IPS-NIHi7 (cell line): ENCODE measurements around the gene NEK11.

ENCODE experiments used
- DNase-seq: peaks from one replicate; pipeline ENCODE4 v3.0.0; 2012; ENCODE audit warnings: mixed read lengths; ENCODE audit errors: extremely low spot score

The NEK11 gene

DNA sequence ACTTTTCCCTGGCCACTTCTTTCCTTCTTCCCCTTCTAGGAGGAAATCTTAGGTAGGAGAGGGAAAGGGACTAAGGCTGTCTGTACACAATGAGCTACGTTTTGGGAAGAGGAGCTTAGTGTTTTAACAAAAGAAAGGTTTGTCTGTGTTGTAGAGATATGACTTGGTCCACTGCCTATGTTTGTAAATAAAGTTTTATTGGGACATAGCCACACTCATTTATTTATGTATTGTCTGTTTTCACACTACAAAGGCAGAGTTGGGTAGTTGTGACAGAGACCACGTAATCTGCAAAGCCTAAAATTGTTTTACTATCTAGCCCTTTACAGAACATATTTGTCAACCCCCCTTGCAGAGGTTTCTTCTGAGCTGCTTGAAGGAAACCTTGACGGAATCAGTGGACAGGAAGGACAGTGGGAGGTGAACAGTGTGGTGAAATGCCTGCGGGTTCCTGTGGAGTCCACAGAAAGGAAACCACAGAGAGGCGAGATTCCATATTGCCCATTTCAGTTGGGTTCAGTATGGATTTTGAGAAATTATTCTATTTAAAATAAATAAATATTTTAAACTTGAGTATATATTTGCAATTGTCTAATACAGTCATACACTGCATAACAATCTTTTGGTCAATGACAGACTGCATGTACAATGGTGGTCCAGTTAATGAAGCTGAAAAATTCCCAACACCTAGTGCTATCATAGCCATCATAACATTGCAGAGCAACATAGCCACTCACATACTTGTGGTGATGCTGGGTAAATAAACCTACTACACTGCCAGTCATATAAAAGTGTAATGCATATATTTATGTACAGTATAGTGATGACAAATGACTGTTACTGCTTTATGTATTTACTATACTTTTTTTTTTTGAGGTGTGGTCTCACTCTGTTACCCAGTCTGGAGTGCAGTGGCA lies 197.0 kb downstream of the NEK11 start:
- DNase-seq: no peak

DNA sequence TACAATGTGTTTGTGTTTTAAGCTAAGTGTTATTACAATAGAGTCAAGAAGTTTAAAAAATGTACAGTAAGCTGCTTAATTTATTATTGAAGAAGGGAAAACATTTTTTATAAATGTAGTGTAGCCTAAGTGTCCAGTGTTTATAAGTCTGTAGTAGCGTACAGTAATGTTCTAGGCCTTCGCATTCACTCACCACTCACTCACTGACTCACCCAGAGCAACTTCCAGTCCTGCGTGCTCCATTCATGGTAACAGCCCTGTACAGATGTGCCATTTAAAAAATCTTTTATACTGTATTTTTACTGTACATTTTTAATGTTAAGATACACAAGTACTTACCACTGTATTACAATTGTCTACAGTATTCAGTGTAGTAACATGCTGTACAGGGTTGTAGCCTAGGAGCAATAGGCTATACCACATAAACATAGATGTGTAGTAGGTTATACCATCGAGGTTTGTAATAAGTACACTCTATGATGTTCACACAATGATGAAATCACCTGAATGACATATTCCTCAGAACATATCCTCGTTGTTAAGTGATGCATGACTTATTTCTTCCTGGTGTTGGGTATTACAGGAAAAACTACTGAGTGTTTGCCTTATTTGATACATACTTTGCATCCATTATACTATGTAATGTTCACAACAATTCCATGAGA lies 198.3 kb downstream of the NEK11 start:
- no peak for DNase-seq

DNA sequence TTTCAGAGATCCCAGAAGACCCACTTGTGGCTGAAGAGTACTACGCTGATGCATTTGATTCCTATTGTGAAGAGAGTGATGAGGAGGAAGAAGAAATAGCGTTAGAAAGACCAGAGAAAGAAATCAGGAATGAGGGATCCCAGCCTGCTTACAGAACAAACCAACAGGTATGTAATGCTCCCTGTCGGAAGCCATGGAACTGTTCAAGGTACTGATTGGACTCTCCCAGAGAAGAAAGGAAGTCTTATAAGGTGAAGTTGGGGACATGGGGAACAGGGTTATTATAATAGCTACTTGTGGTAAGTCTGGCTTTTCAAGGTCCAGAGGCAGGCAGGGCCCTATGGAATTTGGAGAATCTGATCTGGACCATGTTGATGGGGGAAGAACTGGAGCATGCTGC lies 201.8 kb downstream of the NEK11 start:
- no peak for DNase-seq

DNA sequence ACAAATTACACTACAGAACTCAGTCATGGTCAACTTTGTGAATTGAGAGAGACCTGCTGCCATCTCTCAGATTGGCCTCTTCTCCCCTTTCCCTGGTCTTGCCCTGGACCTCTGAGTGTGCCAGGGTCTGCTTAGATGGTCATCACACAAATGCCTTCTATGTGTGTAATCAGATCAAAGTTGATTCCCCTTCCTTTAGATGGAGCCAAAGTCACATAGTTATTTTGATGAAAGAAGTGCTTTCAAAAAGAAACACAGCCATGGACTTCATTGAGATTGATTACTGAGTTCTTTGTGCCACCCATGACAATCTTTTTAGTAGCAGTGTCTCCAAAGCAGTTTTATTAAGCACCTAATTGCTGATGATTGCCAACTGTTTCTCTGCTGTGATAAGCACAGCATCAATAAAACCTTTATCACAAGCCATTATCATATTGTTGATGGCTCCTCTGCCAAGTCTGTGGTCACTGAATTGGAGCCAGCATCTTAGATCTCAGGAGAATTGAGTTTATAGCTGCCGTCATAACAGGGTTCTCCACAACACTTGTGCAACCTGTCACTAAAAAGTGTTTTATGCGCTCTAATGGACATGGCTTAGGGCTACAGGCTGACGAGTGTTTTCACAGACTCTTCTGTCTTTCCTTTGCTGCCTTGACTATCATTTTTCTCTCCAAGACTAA lies 205.2 kb downstream of the NEK11 start:
- DNase-seq: no peak

DNA sequence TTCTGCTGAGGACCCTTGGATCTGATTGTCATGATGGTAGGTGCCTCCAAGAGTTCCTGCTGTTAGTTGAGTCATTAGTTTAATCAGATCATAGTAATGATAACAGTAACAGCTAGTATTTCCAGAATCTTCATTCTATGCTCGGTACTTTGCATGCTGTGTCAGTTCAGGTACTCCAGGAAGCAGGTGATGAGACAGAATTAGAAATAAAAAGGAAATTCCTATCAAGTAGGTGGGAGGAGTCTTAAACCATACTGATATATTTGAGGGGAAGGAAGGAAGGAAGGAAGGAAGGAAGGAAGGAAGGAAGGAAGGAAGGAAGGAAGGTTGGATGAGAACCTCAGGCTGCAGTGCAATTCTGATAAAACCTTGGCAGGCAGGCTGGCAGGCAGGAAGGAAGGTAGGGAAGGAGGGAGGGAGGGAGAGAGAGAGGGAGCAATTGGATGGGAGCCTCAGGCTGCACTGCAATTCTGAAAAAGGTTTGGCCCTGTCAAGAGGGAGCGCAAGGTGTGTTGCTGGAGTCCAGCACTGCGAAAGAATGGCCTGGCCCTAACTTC lies 206.1 kb downstream of the NEK11 start:
- no peak for DNase-seq

DNA sequence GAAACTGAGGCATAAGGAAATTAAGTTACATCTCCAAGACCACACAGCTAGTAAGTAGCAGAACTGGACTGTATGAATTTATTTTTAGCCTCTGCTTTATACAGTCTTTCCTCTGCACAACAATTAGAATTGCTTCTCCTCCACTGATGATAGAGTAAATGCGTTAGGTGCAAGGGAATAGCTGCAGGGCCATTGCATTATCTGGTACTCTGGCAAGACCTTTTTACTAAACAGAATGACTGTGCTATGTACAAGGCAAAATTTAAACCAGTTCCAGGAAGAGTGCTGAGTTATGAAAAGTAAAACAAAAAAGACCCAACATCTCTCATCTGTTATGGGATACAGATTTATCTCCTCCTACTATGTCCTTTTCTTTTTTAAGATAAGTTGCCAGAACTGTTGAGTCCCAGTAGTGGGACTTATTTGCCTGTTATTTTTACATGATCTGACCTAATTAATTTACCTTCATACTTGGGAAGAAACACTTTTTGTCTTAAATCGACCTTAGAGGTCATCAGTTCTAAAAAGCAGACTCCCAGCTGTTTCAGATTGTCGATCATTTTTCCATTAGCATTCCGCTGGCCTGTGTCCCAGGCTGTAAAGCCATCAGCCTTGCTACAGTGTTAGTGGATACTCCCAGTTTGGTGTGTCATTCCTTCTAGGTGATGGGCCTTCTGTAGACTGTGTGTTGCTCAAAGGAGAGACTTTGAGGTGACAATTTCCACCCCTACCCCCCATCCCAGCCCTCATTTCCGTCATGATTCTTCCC lies 207.4 kb downstream of the NEK11 start:
- no peak for DNase-seq

DNA sequence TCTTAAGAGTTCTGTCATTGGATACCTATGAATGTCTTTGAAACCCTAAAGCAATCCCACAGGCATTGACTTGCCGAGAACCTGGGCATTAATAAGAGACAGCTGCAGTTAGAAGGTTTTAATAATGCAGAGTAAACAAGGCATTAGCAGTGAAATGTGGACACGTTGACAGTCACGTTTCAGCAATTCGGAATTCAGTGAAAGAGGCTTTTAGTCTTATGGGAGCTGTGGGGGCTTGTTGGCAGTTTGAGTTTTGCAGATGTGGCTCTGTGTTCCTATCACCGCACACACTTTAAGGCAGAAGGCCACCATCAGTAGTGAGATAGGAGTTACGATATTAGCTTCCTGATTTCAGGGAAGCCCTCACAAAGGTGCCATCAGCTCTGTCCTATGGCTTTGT lies 209.7 kb downstream of the NEK11 start:
- DNase-seq: no peak

DNA sequence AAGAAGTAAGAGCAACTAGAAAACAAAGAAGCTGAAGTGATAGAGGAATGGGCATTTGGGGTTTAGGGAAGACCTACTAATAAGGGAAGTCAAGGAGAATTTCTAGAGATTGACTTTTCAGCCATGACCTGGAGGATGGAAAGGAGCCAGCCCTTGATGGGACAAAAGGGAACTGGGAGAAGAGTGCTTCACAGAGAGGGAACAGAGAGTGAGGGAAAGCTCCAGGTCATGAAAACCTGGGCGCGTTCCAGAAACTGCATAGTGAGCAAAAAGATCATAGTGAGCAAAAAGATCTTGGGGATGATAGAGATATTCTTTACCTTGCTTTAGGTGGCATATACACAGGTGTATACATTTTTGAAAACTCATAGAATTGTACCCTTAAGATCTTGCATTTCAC lies 211.8 kb downstream of the NEK11 start:
- DNase-seq: no peak

DNA sequence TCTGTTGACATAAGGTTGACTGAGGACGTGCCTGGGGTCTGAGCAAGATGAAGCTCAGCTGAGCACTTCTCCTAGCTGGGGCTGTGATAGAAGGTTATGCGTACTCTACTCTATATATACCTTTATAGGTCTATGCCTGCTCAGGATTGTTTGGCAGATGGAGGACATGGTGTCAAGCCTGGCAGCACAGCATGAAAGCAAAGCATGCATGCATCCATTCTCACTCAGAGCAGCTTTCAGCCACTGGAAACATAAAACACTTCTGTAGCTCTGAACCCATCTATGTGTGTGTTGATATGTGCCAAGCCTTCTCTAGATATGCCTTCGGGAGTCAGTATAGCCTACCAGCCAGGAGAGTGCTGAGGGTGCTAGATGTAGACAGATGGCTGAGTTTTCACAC lies 212.6 kb downstream of the NEK11 start:
- no peak for DNase-seq

DNA sequence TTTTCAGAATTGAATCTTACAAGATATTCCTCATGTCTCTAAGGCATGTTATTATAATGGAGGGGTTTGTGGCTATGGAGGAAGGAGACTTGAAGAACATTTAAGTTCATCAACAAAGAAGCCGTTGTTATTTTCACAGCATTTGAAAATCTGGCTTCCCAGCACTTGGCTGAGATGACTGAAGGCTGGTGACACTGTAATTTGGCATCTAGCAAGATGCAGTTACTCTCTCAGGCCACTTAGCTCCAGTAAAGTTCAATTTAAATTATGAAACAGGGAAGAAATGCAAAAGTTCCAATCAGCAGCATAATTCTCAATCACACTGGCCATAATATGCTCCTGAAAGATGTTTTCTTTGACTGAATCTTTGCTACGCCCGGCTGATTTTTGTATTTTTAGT lies 215.5 kb downstream of the NEK11 start:
- DNase-seq: no peak

DNA sequence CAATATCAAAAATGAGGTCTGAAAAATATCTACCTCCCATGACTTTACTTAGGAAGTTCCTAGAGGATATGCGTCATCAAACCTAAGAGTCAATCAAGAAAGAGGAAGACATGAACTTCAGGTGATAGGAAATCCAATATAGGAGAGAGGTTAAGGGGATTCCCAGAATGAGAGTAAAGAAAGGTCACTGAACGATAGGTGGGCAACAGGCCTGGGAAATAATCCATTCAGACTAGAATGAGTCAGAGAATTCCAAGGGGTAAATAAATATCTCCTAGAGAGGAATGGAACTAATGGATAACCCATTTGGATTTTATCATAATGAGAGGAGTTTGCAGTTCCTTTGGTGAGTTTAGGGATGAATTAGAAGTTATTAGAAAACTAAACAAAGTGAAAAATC lies 223.8 kb downstream of the NEK11 start:
- DNase-seq: no peak

DNA sequence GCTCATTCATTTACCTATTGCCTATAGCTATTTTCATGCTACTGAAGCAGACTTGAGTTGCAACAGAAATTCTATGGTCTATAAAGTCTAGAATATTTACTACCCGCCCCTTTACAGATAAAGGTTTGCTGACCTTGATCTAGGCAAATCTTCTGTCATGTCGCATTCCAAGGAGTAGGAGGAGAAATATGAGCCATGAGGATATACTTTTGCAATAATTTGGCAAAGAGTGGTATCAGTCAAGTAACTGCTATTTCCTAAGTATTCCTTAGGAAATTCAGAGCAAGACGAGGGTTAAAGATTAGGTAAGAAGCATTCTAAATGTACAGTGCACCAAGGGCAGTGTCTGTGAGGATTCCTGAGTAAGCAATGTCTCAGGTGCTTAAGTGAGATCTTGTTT lies 233.8 kb downstream of the NEK11 start:
- no peak for DNase-seq

DNA sequence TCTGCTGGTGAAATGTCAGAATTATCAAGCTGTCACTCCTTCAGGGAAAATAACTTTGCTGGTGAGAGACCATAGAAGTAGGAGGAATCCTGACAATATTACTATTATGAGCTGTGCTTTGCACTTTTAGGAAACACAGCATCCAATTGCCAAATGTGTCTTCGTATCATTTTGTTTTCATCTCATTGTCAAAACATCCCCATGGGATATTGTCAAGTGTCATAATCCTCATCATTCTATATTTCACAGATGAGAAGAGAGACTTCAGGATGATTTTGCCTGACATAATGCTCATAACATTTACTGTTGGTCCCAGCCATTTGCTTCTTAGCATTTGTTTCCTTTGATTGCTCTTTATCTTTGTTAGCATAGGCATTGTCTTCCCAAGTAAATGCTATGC lies 234.4 kb downstream of the NEK11 start:
- no peak for DNase-seq

DNA sequence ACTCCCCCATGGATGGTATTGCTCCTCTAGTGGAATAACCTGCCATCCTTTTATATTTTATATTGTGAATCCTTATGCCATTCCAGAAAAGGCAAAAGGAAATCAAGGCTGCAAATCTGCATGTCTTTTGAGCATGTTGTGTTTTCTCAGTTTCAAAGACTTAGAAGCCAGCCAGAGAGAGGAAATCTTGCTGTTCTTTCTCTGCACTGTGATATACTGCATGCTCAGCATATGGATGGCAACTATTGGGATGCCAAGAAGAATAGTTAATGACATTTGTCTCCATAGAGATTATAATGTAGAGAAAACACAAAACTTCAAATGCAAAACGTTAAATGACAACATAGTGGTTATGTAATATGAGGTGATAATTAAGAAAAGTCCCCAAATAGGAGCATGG lies 248.9 kb downstream of the NEK11 start:
- DNase-seq: peak; percentile 3

DNA sequence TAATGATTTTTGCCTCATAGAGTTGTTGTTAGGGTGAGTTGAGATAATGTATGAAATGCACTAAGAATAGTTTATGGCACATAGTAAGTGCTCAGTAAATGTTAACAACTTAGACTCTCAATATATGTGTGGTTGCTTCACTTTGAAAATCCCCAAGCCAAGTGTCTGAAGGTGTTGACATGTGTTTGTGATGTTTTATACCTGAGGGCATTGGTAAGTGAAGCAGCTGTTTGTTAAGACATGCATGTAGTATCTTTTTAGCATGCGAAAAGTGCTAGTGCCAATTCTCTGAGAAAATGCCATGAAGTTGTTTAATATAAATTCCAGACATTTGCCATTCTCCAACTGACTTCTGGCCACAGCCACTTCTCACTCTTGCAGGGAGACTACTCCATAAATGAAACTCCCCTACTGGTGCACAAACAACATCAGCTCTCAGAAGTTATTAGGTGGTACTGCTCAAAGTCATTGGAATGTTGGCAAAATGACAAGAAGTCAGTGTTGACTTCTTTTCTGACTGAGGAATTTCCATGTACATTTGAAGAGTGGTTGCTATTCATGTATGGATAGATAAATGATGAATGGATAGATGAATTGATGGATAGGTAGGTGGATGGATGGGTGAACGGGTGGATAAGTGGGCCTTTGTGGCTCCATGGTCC lies 251.3 kb downstream of the NEK11 start:
- DNase-seq: peak; percentile 1

DNA sequence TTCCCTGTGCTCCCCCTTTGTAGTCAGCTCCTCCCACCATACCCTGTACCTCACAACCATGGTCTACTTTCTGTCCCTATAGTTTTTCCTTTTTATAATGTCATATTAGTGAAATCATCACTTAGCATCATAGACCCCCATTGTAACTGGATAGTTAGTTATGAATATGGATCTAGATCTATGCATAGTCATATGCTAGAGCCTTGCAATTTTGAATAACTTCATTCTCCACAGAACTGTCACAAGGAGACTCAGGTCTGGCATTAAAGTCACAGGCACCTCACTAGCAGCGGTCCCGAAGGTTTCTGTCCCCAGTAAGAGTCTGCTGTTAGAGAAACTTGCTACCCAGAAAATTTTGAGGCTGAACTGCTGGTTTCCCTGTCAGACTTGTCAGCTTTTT lies 252.9 kb downstream of the NEK11 start:
- DNase-seq: peak; percentile 0

DNA sequence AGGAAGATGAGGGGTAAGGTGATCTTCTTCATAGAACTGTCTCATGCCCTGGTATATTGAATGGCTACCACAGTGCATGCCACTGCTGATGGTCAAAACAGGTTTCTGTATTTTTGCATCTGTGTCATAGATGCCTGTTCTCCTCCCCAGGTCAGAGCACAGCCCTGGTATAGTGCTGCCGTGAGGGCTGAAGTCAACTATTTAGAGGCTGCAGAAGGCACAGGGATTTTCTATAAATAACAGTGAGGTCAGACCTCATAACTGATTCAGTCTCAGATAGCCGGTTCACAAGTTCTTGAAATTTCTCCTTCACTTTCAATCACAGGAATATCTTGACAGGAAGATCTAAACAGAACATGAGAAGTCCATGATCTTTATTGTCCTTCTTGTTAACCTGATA lies 255.7 kb downstream of the NEK11 start:
- peak; percentile 1 for DNase-seq

DNA sequence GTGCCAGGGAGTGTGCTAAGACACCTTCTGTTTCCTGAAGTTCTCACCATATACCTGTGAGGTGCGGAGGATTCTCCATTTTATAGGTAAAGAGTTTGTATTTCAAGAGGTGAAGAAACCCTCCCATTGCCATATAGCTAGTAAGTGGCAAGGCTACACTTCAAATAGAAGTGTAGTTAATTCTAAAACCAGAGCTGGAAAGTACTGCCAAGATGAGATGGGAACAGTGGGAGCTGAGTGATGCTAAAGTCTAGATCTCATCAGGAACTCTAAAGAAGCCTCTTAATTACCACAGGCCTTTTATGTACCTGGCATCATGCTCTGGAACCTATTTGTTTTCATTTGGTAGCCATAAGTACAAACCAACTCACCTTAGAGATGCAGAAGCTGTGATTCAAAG lies 256.3 kb downstream of the NEK11 start:
- DNase-seq: no peak

DNA sequence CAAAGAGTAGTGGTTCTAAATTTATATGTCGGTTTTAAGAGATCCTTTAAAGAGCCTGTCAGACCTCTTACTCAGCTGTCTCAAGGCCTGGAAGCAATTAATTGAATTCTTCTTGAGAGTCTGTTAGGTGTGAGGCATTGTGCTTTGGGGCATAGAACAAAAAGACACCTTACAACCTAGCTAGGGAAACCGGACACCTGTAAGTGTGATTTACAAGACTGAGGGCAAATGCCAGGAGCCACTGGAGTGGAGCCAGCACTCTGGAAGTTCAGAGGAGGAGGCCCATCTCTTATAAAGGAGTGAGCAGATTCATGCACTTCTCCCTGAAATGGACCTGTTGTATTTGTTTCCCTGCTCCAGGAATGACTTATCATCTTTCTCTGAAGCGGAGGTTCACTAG lies 257.2 kb downstream of the NEK11 start:
- DNase-seq: peak; percentile 10

DNA sequence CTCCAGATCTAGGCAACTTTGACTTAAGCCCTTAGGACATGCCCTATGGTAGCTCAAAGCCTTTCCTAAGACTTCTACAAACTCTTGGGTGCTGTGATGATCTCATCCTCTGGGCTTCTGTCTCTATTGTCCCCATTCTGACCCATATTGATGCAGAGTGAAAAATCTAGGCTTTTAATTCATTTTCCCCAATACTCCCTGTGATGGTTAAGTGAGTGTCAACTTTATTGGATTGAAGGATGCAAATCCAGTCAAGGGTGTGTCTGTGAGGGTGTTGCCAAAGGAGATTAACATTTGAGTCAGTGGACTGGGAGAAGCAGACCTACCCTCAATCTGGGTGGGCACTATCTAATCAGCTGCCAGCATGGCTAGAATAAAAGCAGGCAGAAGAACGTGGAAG lies 257.6 kb downstream of the NEK11 start:
- DNase-seq: peak; percentile 3

DNA sequence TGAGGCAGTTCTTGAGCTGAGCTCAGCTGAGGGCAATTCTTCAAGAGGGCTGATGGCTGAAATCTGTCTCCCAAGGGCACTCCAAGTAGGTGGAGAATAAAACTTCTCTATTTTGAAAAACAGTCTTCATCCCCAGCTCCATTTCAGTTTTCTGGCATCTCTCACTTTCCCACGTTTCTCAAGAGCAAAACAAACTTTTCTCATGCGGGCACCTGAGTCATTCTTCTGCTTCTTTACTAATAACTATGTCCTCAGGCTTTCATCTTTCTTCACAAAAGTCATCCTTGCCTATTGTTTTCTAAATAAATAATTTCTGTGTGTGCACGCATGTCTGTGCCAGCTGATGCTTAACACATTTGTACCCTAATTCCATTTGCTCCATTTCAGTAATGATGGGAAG lies 258.8 kb downstream of the NEK11 start:
- DNase-seq: peak; percentile 6
